GM19025 (cell line): ENCODE data around the gene RPL13A.

Experiments used
- ATAC-seq: cut with Tn5 transposase; IDR thresholded peaks from one replicate; pipeline ENCODE4 v1.9.1; 2021; ENCODE audit warnings: mild to moderate bottlenecking, low read depth, moderate library complexity; ENCODE audit not compliant: unreplicated experiment

RPL13A gene

DNA sequence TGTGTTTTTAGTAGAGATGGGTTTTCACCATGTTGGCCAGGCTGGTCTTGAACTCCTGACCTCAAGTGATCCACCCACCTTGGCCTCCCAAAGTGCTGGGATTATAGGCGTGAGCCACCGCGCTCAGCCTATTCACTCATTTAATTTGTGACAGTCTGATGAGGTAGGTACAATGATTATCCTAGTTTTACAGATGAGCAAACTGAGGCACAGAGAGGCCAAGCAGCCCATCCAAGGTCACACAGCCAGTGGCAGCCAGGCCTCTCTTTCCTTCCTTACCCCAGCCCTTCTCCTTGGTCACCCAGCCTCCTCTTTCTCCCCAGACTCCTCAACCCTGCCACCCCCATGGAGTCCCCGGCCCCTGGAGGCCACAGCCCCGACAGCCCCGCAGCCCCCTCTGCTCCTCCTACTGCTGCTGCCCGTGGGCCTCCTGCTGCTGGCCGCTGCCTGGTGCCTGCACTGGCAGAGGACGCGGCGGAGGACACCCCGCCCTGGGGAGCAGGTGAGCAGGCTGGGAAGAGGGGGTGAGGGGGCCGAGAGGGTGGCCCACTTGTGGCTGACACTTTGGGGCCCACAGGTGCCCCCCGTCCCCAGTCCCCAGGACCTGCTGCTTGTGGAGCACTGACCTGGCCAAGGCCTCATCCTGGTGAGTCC lies 7.3 kb upstream of the RPL13A start:
- ATAC-seq = no peak

- ATAC-seq = no peak
Measured at GRCh38 chr19:49481020-49481683, 6.3 kb upstream of the RPL13A start.

GRCh38 chr19:49486232-49486631 lies 1.2 kb upstream of the RPL13A start:
- ATAC-seq = no peak

- ATAC-seq = no peak
Measured at GRCh38 chr19:49486710-49487276, 615 bp upstream of the RPL13A start.

- no peak for ATAC-seq
Measured at GRCh38 chr19:49488046-49488862, 846 bp downstream of the RPL13A start.

- ATAC-seq = no peak
Measured at GRCh38 chr19:49488863-49489537, 1.6 kb downstream of the RPL13A start.

DNA sequence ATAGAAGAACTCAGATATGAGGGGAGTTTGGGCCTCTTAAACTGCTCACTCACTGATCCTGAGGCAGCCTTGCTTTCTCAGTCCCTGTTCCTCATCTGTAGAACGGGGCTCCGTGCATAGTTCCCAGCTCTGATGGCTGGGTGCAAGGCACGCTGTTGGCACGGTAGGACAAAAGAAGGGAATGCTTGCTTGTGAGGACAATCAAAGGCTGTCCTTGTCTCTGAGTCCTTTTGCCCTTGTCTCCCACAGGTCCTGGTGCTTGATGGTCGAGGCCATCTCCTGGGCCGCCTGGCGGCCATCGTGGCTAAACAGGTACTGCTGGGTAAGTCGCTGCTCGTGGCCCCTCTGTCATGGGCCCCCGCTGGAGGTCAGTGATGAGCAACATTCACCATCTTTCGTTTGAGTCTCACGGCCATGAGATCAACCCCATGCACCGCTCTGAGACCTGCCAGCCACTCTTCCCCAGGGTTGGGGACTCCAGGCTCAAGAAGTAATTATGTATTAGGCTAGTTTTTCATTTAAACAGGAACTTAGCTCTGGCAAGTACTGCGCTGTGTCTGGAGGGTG lies 2.3 kb downstream of the RPL13A start:
- ATAC-seq = no peak

- ATAC-seq = no peak
Measured at GRCh38 chr19:49490287-49491029, 3.0 kb downstream of the RPL13A start.

- no peak for ATAC-seq
Measured at GRCh38 chr19:49491030-49491803, 3.8 kb downstream of the RPL13A start.

- ATAC-seq = no peak
Measured at GRCh38 chr19:49491804-49492572, 4.6 kb downstream of the RPL13A start.

GRCh38 chr19:49492573-49493405 lies 5.4 kb downstream of the RPL13A start:
- no peak for ATAC-seq

DNA sequence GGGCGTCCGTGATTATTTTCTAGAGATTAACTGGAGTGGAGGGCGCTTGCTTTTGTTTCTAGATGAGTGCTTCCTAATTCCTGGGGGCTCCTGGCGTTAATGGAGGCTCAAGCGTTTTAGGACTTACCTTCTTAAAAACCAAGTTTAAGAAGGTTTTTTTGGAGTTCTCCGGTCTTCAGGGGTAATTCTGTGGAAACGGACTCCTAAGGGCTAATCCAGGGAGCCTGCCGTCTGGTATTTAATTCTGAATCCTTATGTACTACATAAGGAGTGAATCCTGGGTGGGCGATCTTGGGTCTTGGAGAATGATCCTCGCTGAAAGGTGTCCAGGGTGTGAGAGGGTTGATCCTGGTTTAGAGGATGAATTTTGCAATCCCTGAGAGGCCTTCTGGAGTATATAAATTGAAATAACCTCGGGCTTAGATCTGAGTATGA lies 9.2 kb downstream of the RPL13A start:
- no peak for ATAC-seq

DNA sequence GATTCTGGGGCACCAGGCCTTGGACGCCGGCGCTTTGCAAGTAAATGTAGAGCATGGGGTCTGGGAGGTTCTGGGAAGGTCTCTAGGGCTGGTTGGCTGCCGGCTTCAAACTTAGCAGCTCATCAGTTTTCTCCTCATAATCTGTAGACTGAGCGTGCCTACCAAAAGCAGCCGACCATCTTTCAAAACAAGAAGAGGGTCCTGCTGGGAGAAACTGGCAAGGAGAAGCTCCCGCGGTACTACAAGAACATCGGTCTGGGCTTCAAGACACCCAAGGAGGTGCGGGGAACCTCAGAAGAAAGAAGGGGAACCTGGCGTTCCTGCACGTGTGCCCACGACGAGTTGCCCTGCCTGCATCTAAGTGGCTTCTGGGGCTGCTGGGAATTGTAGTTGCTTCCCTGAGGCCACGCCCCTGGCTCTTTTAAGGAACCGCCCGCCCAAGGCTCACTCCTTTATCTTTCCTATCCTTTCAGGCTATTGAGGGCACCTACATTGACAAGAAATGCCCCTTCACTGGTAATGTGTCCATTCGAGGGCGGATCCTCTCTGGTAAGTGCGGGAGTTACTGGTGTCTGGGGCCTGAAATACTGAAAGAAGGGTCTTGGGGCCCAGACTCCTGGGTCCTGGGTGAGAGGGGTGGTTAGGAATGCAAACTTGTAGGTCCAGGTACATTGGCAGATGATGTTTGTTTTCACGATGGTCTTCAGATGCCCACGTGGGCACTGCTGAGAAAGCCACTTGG lies 9.8 kb downstream of the RPL13A start:
- no peak for ATAC-seq

GRCh38 chr19:49497789-49498103 lies 10.3 kb downstream of the RPL13A start:
- ATAC-seq = no peak

GRCh38 chr19:49498475-49498874 lies 11.1 kb downstream of the RPL13A start:
- no peak for ATAC-seq

DNA sequence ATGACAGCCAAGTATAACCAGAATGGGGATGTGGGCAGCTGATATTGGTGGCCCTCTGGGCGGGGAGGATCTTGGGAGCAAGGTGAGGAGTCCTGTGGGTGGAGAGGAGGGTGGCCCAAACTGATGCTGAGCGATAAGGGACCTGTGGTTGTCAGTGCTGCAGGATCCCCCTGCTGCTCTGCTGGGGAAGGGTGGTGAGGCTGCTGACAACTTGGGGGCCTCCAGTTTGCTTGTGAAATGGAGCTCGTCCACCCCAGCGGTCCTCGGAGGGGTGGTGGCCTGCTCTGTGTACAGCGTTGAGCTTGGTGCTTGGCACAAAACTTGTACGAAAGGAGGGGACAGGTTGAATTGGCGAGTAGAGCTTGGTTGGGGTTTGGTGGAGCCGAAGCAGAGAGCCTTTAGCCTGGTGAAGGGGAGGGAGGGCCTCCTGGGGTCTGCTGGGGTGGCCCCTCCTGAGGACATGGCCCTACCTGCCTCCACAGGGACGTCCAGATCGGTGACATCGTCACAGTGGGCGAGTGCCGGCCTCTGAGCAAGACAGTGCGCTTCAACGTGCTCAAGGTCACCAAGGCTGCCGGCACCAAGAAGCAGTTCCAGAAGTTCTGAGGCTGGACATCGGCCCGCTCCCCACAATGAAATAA lies 11.7 kb downstream of the RPL13A start:
- ATAC-seq = no peak
